Measurements from ENCODE around the gene CTBP2. TPM values are rescaled to one million over a fixed set of nuclear protein-coding genes. Genes with fewer than 3 reads are reported as not detected.

The CTBP2 gene
- total RNA-seq, 1 experiment from 2014 or later: 212 TPM

DNA sequence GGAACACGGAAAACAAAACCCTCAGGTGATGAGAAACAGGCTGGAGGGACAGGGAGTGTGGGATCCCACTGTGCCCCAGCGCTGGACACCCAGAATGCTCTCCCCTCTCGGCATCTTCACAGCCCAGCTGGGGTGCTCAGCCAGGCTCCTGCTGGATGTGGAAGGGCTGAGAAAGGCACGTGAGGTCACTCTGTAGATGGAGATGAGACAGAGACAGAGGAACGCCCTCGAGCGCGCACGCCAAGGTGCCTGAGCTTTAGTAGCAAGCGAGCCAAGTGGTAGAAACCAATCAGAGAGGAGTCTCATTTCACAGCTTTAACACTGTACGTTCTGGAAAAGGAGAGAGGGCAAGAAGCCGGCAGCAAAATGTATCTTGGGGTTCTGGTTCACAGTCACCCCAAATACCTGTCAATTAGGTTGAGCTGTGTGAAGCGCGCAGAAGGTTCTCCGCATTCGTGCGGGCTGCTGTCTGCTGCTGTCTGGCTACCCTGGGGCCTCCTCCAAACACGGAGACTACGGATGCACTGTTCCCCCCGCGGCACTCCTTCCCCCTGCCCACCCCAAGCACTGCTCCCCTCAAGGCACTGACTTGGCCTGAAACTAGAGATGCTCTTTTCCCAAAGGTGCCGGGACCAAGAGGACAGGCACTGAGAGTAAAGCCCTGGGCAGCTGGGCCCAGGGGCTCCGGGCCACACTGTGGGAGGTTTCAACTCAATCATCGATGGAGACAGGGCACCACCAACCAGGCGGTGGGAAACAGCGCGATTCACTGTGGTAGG, 127.0 kb downstream of the CTBP2 start:
- Histone ChIP-seq H3K79me1 (ENCODE audit: insufficient read depth, low read depth, low read length, poor library complexity, severe bottlenecking) (peaks cover 13% of the 10 kb centered on the region), H3K9ac (ENCODE audit: extremely low read depth, insufficient read length, low read length) (no peak overlapping the region), H4K91ac (ENCODE audit: insufficient read length, low read depth, low read length) (no peak overlapping the region), H3K4me2 (ENCODE audit: insufficient read depth, insufficient read length, low read length) (no peak overlapping the region), H4K8ac (replicated peaks; ENCODE audit: insufficient read length, low read depth, low read length) (no peak overlapping the region), H3K9me3 (ENCODE audit: control insufficient read depth, low read depth, low read length) (no peaks in the 10 kb centered on the region), H2BK12ac (ENCODE audit: insufficient read length, low read depth, low read length) (no peak overlapping the region), H3K23ac (ENCODE audit: insufficient read length, low read depth, low read length) (no peak overlapping the region), H2AK5ac (ENCODE audit: insufficient read length, low read length) (no peak overlapping the region), H2BK15ac (ENCODE audit: low read depth, low read length) (no peak overlapping the region), H2AFZ (ENCODE audit: low read length) (no peak overlapping the region), H3K4me1 (ENCODE audit: insufficient read depth, low read length) (peaks cover 10% of the 10 kb centered on the region), H2BK120ac (ENCODE audit: low read depth, low read length, poor library complexity, severe bottlenecking) (no peak overlapping the region), H3K4ac (ENCODE audit: low read depth, low read length) (no peak overlapping the region), H4K20me1 (ENCODE audit: control insufficient read depth, insufficient read depth, insufficient read length) (no peaks in the 10 kb centered on the region), H3T11ph (ENCODE audit: low read length) (no peak overlapping the region), H3K14ac (ENCODE audit: insufficient read depth, low read length) (no peak overlapping the region), H3K56ac (ENCODE audit: insufficient read length, low read depth, low read length) (no peak overlapping the region), H3K27ac (ENCODE audit: insufficient read length, low read depth, low read length) (no peak overlapping the region), H3K79me2 (ENCODE audit: insufficient read depth, low read length) (peaks cover 42% of the 10 kb centered on the region; the same call in 1 of the 2 replicates), H3K27me3 (ENCODE audit: insufficient read depth, low read length) (no peaks in the 10 kb centered on the region), H4K5ac (ENCODE audit: insufficient read length, low read depth, low read length) (no peak overlapping the region), H2BK20ac (ENCODE audit: low read depth, low read length, poor library complexity, severe bottlenecking) (no peak overlapping the region), H2BK5ac (ENCODE audit: insufficient read length, low read length) (no peak overlapping the region), H3K23me2 (ENCODE audit: insufficient read length, low read depth, low read length, poor library complexity, severe bottlenecking) (no peaks in the 10 kb centered on the region), H3K18ac (ENCODE audit: insufficient read length, low read depth, low read length) (no peak overlapping the region)
- no CpG with 5 or more reads among the region's 27 CpGs for WGBS (ENCODE audit: extremely low coverage, insufficient read length, low lambda C conversion rate)
- H3K27me3 Mint-ChIP-seq (ENCODE audit: low read depth): no peaks in the 10 kb centered on the region
- no peaks in the 10 kb centered on the region for H3K9me3 Mint-ChIP-seq
- H3K27ac Mint-ChIP-seq: peak overlapping the region; percentile 52 to 90 (median 80); a peak in 5 of 7 replicates
- TF ChIP-seq, protein P1, sequence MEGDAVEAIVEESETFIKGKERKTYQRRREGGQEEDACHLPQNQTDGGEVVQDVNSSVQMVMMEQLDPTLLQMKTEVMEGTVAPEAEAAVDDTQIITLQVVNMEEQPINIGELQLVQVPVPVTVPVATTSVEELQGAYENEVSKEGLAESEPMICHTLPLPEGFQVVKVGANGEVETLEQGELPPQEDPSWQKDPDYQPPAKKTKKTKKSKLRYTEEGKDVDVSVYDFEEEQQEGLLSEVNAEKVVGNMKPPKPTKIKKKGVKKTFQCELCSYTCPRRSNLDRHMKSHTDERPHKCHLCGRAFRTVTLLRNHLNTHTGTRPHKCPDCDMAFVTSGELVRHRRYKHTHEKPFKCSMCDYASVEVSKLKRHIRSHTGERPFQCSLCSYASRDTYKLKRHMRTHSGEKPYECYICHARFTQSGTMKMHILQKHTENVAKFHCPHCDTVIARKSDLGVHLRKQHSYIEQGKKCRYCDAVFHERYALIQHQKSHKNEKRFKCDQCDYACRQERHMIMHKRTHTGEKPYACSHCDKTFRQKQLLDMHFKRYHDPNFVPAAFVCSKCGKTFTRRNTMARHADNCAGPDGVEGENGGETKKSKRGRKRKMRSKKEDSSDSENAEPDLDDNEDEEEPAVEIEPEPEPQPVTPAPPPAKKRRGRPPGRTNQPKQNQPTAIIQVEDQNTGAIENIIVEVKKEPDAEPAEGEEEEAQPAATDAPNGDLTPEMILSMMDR (conservative IDR thresholded peaks at IDR 0.05): no peak
- no peak overlapping the region for H3K4me3 Mint-ChIP-seq
- peaks cover 66 to 74% of the 10 kb centered on the region in 2 experiments for H3K4me1 Mint-ChIP-seq
- peaks cover 45 to 82% (median 73%) of the 10 kb centered on the region in 3 experiments; a peak in 6 of 7 replicates for H3K36me3 Mint-ChIP-seq (ENCODE audit: insufficient read depth in 1 of 3, low read depth in 3 of 3)
- no peak for DNase-seq
